Activated effector memory CD4-positive, alpha-beta T cell treated with anti-CD3 and anti-CD28 coated beads, Interleukin-2, amount 50 U/mL, for 16 hours (primary cell): ENCODE measurements around the gene KIAA1210.
A peak's percentile ranks its signal among the peaks of the same experiment; 100 is the strongest.

ENCODE experiments used
- DNase-seq: peaks from one replicate; pipeline ENCODE4 v3.0.0-alpha.2; 2020

The KIAA1210 gene

DNA sequence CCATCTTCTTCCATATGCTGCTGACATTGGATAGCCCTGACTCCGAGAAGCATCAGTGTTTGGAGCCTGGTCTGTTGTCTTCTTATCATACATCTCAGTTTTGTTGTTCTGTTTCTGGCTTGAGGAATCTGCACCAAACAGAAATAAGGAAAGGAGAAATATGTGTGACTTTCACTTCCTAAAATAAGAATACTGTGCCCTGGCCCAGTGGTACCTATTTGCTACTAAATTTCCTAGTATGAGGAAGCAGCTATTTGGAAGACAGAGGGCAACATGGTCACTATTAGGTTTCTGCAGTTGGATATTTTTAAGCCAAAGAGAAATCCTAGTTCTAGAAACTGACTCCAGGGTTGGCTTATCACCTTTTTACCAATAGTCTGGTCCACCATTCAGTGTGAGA is 38.0 kb downstream of the KIAA1210 start:
- no peak for DNase-seq

DNA sequence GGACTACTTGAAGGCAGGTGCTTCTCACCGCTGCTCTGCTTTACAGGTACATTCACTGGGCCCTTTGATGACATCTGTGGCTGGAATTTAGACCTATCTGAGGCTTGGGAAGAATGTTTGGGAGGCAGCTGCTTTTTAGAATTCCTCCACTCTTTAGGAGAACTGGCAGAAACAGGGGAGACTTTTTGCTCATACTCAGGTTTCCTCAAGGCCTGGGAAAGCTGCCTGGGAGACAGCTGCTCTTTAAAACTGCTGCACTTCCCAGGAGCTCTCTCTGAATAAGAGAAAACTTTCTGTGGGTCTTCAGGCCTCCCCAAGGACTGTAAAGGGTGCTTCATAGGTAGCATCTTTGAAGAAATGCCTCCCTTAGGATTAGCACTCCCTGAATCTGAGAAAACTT is 40.5 kb downstream of the KIAA1210 start:
- no peak for DNase-seq

DNA sequence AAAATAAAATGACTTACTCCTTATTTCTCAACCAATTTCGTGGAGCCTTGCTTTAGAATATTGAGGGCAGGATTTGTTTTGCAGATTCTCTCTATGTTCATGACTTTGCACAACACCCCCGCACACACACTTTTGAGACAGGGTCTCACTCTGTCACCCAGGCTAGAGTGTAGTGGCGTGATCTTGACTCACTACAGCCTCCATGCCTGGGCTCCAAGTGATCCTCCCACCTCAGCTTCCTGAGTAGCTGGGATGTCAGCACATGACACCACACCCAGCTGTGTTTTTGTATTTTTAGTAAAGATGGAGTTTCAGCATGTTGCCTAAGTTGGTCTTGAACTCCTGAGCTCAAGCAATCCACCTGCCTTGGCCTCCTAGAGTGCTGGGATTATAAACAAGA is 42.8 kb downstream of the KIAA1210 start:
- no peak for DNase-seq

DNA sequence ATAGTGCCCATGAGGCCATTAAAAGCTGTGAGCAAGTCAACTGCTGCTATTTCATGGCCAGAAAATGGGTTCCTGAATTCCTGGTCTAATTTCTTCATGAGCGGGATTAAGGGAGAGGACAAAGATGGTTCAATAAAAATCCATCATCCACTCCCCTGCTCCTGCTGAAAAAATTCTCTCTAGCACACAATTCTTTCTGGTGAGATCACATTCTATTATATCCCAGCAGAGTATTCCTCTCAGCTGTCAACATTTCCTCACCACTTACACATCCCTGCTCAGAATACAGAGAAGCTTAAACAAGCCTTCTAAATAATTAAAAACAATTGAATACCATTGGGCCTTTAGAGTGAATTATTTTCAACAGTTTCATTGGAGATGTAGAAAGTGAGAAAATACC is 45.3 kb downstream of the KIAA1210 start:
- DNase-seq = no peak

DNA sequence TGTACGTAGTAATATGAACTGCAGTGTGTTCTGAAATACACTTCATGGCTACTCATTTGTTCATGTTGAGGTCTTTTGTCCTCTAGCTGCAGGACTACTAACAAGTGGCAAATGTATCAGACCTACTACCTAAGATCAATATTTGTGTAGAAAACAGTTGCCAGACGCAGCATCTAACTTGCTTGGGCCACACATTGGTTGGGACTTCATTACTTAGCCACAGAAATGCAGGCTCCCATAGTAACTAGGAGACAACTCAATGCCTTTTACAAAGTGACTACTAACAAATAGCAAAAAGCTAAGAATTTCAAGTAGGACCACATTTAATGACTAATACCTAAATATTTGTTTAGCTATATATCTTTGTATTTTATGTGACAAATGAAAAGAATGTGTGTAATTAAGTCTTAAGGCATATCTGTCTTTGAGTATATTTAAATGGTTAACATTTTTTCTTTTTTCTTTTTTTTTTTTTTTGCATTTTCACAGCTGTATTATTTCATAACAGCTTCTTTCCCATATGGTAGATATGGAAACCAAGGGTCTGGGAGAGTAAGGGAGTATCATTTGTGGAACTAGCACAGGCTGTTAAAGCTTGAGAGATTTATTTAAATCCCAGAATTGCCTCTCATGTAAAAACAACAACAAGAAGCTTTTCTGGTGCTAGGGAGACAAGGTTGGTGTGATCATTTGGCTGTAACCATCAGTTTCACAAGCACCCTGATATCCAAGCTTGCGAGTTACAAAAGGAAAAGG is 52.2 kb downstream of the KIAA1210 start:
- DNase-seq = no peak

DNA sequence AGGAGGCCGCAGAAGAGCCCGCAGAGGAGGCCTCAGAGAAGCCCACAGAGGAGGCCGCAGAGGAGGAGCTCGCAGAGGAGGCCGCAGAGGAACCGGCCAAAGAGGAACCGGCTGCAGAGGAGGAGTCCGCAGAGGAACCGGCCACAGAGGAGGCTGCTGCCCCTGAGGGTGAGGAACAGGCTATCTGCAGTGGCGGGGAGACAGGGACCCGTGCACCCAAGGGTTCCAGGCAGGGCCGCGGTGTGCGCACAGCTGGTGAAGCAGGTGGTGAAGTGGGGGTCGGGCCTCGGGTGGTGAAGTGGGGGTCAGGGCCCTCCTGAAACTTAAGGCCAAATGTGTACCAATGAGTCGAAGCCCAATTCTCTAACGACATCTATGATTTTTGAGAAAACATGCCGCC is 53.7 kb downstream of the KIAA1210 start:
- no peak for DNase-seq

DNA sequence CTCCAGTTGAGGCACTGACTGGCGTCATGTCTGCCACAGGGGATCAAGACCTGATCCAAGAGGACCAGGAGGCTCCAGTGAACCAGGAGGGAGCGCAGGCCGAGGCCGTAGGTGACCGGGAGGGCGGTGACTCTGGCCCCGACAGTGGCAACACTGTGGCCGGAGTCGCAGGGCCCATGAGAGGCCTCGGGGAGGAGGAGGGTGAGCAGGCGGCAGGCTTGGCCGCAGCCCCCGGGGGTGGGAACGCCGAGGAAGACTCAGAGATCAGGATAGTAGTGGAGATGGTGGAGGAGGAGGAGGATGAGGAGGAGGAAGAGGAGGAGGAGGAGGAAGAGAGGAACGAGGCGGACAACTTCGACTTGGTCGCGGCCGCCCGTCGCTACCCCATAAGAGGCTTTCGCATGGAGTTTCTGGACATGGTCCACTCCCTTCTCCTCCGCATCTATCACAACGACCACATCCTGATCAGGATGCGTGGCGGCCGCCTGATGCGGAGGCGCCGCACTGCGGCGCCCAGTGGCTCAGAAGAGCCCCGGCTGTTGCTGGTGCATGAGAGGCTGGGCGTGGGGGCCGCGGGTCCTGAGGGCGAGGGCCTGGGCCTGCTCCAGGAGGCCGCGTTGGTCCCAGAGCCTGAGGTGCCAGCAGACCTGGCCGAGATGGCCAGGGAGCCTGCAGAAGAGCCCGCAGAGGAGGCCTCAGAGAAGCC is 54.3 kb downstream of the KIAA1210 start:
- no peak for DNase-seq

DNA sequence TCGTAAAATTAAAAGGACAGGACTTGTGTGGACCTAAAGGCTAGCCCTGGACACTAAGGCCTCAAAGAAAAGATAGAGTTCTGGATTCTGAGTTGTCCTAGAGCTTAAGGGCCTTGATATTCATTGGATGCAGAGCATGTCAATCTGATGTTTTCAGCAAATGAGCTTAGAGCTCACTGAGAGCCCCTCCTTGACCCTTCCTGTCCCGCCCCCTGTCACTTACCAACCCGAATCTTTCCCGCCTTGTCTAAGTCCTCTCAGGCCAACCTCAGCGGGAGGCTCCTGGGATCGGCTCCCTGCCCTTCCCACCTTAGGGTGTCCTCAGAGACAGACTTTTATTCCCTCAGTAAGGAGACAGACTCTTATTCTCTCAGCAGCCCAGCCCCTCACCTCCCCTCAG is 54.9 kb downstream of the KIAA1210 start, which contains the start of gene CT47C1:
Gene CT47C1, plus strand, starts transcription at position 250 of the 400 bp plus-strand sequence. CDS start 233 bp downstream, outside the sequence.
- DNase-seq = no peak

DNA sequence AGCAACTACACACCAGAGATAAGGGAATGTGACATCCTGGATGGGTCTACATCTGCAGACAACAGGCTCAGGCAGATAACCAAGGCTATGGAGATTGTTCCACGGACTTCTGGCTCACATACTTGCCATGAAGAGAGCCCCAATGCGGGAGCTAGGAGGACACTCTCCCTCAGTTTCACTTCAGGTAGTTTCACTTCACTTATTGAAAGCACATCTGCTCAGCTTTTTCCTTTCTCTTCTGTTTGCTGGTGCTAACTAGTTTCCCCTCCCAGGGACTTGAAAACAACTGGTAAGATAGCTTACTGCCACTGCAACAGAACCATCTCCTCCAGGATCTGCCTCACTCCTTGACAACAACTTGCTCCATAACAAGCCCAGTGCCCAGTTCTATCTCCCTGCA is 56.2 kb downstream of the KIAA1210 start:
- DNase-seq = no peak

DNA sequence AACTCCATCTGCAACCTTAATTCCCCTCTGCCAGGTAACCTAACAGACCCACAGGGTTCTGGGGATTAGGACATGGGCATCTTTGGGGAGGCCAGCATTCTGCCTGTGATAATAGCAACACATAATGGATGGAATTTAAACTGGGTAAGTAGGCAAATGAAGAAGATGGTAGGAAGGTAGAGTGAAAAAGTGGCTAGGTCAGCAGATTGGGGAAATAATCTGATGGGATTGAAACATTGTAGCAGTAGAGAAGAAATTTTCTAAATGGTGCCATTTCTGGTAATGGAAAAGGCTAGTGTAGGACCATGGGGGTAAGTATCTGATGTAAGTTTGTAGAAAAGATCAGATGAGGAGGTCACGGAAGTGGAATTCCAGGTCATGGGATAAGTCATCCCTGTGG is 57.9 kb downstream of the KIAA1210 start:
- DNase-seq = no peak

DNA sequence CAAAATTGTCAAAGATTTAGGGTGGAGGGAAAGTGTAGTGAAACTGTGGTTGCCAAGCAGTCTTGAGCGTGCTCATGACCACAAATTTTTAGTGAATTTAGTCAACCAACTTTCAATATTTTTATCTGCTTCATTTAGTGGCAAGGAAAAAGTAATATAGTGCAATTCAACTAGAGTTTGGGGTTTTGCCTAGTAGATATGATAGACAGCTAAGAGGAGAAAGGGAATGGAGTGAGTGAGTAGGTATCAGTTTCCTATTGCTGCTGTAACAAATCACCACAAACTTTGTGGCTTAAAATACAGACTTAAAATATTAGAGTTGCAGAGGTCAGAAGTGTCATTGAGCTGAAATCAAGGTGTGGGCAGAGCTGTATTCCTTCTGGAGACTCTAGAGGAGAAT is 58.5 kb downstream of the KIAA1210 start:
- no peak for DNase-seq

DNA sequence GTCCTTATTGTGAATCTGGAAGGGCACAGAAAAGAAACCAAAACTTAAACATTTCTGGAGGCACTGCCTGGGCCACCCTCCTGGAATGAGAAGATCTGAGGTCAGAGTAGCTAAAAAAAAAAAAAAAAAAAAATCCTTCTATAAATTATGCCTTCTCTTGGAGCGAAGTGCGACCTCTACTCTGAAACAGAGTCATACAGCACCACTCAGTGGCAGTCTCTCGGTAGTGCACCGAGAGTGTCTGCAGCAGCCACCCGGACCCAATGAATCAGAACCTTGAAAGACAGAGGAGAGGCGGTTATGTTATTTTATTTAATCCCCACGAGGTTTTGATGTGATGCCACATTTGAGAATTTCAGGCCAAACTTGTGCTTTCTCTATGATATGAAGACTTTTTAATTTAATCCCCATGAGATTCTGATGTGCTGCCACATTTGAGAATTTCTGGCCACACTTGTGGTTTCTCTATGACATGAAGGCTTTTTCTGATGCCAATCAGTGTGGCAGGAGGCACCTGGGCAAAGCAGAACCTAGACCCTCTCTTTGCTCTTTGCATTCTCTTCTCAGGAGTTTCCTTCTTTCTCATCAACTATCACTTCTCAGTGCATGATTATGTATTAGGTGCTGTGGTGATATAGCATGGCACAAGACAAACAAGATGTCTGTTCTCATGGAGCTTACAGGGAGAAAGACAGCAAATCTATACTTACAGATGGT is 60.4 kb downstream of the KIAA1210 start:
- DNase-seq = peak; percentile 66

DNA sequence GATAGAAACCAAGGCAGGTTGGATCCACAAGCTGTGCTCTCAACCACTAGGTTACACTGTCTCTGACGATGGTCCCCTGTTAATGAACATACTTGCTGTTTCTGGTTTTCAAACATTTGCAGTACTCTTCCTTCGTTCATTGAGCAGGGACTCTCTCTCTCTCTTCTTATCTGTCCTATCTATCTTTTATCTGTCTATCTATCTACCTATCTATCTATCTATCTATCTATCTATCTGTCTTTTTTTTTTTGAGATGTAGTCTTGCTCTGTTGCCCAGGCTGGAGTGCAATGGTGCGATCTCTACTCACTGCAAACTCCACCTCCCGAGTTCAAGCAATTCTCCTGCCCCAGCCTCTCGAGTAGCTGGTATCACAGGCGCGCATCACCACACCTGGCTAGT is 64.2 kb downstream of the KIAA1210 start:
- DNase-seq = no peak

DNA sequence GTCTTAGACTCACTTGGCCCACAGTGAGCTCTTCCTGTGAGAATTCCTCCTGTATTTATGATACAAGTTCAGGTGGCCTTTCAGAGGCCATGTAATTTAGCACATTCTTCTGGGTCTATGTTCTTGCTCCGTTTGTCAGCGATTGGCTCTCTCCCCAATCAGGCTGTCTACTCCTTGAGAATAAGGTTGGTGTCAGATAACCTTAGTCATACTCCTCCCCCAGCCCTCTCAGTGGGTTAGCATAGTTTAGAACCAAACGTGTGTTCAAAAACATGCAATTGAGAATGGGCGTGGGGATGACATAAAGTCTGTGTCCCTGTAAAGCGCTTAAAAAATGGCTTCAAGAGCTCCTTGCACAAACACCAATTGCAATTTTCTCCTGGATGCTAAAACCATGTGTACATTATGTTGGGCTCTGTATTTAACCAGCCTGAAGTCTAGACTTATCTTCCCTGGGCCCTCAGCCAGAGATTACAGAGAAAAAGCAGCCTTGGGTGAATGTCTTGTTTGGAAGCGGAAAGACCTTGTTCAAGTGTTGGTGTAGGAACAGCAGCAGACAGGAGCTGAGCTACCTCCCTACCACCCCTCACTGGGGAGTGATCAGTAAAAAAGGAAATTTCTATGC is 64.8 kb downstream of the KIAA1210 start:
- DNase-seq = no peak

DNA sequence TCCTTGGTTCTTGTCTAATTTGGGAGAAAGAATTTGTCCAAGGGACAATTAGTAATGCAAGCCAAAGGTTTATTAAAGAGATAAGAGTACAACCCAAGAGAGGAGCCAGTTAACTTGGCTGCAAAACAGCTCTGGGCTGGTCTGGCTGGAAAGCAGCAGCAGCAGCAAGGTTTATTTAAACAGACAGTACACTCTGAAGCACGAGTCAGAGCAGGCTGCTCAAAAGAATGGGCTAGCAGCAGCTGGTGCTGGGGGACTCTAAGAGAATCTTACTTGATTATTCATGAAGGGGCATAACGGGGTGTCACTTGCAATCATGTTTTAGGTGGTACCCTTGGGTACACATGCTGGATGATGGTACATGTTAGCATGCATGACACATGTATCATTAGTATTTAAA is 71.9 kb downstream of the KIAA1210 start:
- no peak for DNase-seq

DNA sequence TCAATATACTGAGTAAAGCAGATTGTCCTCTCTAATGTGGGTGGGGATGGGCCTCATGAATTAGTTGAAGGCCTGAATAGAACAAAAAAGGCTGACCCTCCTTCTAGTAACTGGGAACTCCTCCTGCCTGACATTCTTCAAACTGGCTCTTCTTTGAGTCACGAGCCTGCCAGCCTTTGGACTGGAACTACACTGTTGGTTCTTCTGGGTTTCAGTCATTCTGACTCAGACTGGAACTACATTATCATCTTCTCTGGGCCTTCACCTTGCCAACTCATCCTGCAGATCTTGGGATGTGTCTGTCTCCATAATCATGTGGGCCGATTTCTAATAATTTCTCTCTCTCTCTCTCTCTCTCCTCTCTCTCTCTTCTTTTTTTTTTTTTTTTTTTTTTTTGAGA is 81.7 kb downstream of the KIAA1210 start:
- no peak for DNase-seq

DNA sequence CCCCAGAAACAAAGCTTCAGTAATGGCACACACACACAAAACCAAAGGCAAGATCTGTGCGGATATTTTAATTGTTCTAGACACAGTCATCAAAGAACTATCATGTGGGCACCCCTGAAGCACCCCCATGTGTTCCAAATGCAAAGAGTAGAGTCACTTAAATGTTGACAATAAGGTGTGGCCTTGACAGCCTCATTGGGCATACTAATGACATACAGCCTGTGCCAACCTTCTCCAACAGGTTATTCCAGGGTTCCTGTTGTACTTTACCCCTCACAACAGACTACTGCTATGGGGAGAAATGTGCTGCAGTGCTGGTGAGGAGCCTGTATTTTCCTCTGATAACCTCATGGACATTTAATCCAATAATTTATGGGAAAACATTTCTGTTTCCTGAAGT is 84.6 kb downstream of the KIAA1210 start:
- no peak for DNase-seq

DNA sequence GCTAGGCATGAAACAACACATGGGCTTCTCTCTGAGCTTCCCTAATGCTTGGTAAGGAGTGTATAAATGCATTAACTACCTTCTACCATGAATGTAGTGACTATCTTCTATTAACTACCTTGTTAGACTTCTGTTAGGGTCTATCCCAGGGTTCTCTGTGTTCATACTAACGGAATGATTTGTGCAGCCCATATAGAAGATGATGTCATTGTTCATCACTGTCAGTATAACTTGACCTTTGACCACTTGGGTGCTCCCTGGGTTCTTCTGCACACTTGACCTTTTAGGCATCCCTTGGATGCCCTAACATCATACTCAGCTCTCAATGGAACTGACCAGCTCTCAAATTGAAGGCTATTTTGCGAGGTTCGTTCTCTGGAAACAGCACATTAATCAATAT is 85.6 kb downstream of the KIAA1210 start:
- DNase-seq = no peak

DNA sequence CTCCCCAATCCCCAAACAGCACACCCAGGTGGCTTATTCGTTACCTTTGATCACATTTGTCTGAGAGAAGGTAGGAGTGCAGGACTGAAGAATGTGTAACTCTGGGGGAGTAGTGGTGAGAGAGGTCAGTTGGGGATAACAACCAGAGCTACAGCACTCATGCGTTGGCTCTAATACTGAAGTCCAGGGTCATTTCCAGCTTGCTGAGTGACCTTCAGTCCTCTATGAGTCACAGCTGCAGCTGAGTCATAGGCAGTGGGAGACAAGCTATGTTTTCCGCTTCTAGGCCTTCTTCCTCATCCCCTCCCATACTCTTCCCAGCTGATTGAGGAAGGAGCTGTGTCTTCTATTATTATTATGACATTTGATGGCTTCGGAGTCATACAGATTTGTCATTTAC is 86.4 kb downstream of the KIAA1210 start:
- no peak for DNase-seq

DNA sequence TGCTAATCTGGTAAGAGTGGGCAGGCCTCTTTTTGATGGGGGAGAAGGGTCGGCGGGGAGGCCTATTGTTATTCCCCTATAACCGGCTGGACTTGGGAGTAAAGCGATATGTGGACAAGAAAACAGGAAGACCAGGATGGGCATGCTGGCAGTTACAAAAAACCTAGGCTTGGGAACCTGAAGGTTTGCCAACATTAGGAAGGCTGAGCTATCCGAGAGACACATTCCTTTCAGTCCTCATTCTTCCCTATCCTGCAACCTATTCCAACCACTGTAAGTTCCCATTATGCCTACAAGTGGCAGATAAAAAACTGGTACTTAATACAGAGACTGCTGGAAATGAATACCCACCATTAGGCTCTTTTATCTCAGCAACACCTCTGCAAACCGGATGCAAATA is 87.2 kb downstream of the KIAA1210 start:
- DNase-seq = no peak

DNA sequence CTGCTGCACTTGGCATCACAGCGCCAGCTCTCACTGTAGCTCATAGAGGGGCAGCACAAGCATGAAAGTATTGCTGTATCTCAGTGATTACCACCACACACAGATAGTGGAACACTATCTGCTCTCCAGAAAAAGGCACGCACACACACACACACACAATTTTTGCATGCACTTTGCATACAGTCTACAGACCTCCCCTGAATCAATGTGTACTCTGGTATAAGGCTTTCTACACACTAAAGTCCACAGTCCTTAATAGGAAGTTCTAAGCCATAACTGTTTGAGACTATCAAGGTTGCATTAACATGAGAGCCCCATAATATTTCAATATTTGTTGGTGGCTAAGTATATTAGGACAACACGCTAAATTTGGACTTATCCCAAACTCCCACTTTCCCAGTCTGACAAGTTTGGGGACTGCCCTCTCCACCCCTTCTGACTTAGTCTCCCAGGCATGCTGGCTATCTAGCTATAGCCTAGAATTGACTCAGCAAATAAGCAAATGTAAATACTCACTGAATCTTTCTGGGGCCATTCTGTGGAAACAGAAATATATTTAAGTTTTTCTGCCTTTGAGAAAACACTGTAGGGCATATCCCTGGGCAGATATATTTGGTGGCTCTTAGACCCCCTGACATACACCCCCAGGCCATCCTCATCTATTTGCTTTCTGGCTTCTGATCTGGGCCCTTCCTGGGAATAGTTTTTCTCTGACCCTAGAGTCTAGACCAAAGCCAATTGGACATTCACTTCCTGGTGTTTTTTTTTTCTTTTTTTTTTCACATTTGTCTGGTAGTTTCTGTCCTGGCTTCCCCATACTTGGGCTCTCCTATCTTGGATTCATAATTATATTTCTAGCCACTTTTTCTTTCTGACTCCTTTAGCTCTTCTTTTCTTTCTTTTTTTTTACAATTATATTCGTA is 91.2 kb downstream of the KIAA1210 start:
- no peak for DNase-seq

DNA sequence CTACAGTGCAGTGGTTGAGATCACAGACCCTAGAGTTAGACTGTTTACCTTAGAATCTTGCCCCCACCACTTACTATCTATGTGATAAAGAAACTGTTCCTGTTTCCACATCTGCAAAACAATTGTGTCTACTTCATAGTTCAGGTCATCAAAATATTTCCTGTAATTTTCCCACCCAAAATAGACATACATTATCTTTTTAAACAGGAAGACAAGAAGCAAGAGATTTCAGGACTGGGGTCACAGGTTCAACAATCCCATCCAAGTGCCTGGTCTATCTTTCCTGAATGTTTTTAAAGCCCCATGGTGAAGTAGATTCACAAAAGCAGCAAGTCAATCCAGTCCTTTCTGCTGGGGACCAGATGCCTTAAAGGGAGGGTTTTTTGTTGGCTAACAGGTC is 96.6 kb downstream of the KIAA1210 start:
- DNase-seq = no peak
